Measurements from ENCODE around the gene PPM1A.
A peak's percentile ranks its signal among the peaks of the same experiment; 100 is the strongest.

Gene PPM1A

GRCh38 chr14:60227291-60227690 lies 21.7 kb upstream of the PPM1A start:
- DNase-seq (ENCODE audit: low read depth), result no peak

GRCh38 chr14:60229614-60230013 lies 19.4 kb upstream of the PPM1A start:
- DNase-seq (ENCODE audit: low read depth), result no peak

GRCh38 chr14:60232185-60232584 lies 16.8 kb upstream of the PPM1A start:
- no peak for DNase-seq (ENCODE audit: low read depth)

GRCh38 chr14:60233251-60233650 lies 15.8 kb upstream of the PPM1A start:
- no peak for DNase-seq (ENCODE audit: low read depth)

- DNase-seq (ENCODE audit: low read depth), result no peak
These were observed 15.1 kb upstream of the PPM1A start for GRCh38 chr14:60233891-60234290.

- DNase-seq (ENCODE audit: low read depth), result no peak
These were observed 13.6 kb upstream of the PPM1A start for GRCh38 chr14:60235440-60235839.

- no peak for DNase-seq (ENCODE audit: low read depth)
These were observed 10.1 kb upstream of the PPM1A start for GRCh38 chr14:60238955-60239354.

GRCh38 chr14:60240139-60240856 lies 8.7 kb upstream of the PPM1A start:
- DNase-seq (ENCODE audit: low read depth), result no peak

- peak; percentile 57 for DNase-seq (ENCODE audit: low read depth)
These were observed 7.9 kb upstream of the PPM1A start for GRCh38 chr14:60241091-60241490.

GRCh38 chr14:60242429-60242828 lies 6.6 kb upstream of the PPM1A start:
- no peak for DNase-seq (ENCODE audit: low read depth)

- no peak for DNase-seq (ENCODE audit: low read depth)
These were observed 3.4 kb upstream of the PPM1A start for GRCh38 chr14:60245380-60246177.

GRCh38 chr14:60247994-60248696 lies 876 bp upstream of the PPM1A start:
- peak; percentile 91 for DNase-seq (ENCODE audit: low read depth)

- DNase-seq (ENCODE audit: low read depth), result peak; percentile 31
These were observed 568 bp downstream of the PPM1A start for GRCh38 chr14:60249321-60250256.

- no peak for DNase-seq (ENCODE audit: low read depth)
These were observed 1.4 kb downstream of the PPM1A start for GRCh38 chr14:60250257-60251035.

- DNase-seq (ENCODE audit: low read depth), result no peak
These were observed 2.9 kb downstream of the PPM1A start for GRCh38 chr14:60251877-60252276.

- DNase-seq (ENCODE audit: low read depth), result no peak
These were observed 3.6 kb downstream of the PPM1A start for GRCh38 chr14:60252630-60253029.

GRCh38 chr14:60253649-60254048 lies 4.6 kb downstream of the PPM1A start:
- no peak for DNase-seq (ENCODE audit: low read depth)

GRCh38 chr14:60254176-60254575 lies 5.2 kb downstream of the PPM1A start:
- DNase-seq (ENCODE audit: low read depth), result no peak

GRCh38 chr14:60257865-60258264 lies 8.8 kb downstream of the PPM1A start:
- DNase-seq (ENCODE audit: low read depth), result no peak

GRCh38 chr14:60265163-60265562 lies 16.1 kb downstream of the PPM1A start:
- DNase-seq (ENCODE audit: low read depth), result no peak

All from stromal cell of bone marrow (primary cell).